Natural killer cell treated with Interleukin-12 subunit alpha and Interleukin-12 subunit beta and Interleukin-15 and Interleukin-18, amount 100 ng/mL, for 72 hours (primary cell): Measurements from ENCODE around the gene TMOD2. TPM values are rescaled to one million over a fixed set of nuclear protein-coding genes. Genes with fewer than 3 reads are reported as not detected.

Source experiments
- ATAC-seq, 2 donors: fragments of 150-1000 bp; cut with Tn5 transposase in 1 of 2; sonication (Bioruptor Pico), chemical (Tn5 transposase) in 1 of 2; 2 replicates each; pipeline ENCODE4 v1.10.0; 2021
- DNase-seq: peaks from one replicate; pipeline ENCODE4 v3.0.0; 2022; ENCODE audit warnings: low spot score
- H3K27ac Mint-ChIP-seq, 2 donors: 1 replicate in 1 of 2; 2 replicates in 1 of 2; pipeline ENCODE4 v1.8.0; 2022; ENCODE audit warnings: mixed read lengths in 2 of 2, mild to moderate bottlenecking in 1 of 2, moderate library complexity in 1 of 2
- H3K27me3 Mint-ChIP-seq, 2 donors: 1 replicate in 1 of 2; 2 replicates in 1 of 2; pipeline ENCODE4 v1.8.0; 2022; ENCODE audit warnings: mixed read lengths in 2 of 2
- H3K36me3 Mint-ChIP-seq: one replicate; pipeline ENCODE4 v1.8.0; 2022; ENCODE audit warnings: mixed read lengths
- H3K4me1 Mint-ChIP-seq, 2 donors: 1 replicate in 1 of 2; 2 replicates in 1 of 2; pipeline ENCODE4 v1.8.0; 2022; ENCODE audit warnings: low read depth in 2 of 2, mixed read lengths in 2 of 2, mild to moderate bottlenecking in 1 of 2
- H3K4me3 Mint-ChIP-seq: one replicate; pipeline ENCODE4 v1.8.0; 2022; ENCODE audit warnings: mixed read lengths
- H3K9me3 Mint-ChIP-seq: 2 replicates; pipeline ENCODE4 v1.8.0; 2022; ENCODE audit warnings: mixed read lengths
- total RNA-seq, 2 donors: library from RNA; stranded (reverse); gene quantifications; one replicate each; pipeline ENCODE4 v1.2.3, GENCODE V29; 2022

TMOD2 gene
- total RNA-seq, 2 donors from 2014 or later, result 2.6 to 7.2 TPM

GRCh38 chr15:51749307-51749706 is 2.1 kb upstream of the TMOD2 start:
- Mint-ChIP-seq H3K27ac (no peak overlapping the region), H3K36me3 (peaks cover 6% of the 10 kb centered on the region), H3K27me3 (peaks cover 56 to 70% of the 10 kb centered on the region in 2 donors), H3K4me1 (peaks cover 8 to 10% of the 10 kb centered on the region in 2 donors), H3K4me3 (no peak overlapping the region), H3K9me3 (no peaks in the 10 kb centered on the region)
- no peak for DNase-seq
- ATAC-seq, result no peak

- Mint-ChIP-seq H3K27me3 (peaks cover 54 to 66% of the 10 kb centered on the region in 2 donors), H3K36me3 (peaks cover 6% of the 10 kb centered on the region), H3K9me3 (no peaks in the 10 kb centered on the region), H3K4me3 (peak overlapping the region; percentile 77), H3K27ac (no peak overlapping the region), H3K4me1 (peaks cover 9 to 10% of the 10 kb centered on the region in 2 donors)
- ATAC-seq (no peak), DNase-seq (no peak)
Measured at GRCh38 chr15:51750186-51750585, 1.2 kb upstream of the TMOD2 start.

- Mint-ChIP-seq H3K4me1 (peaks cover 10 to 17% of the 10 kb centered on the region in 2 donors), H3K4me3 (peak overlapping the region; percentile 77), H3K9me3 (no peaks in the 10 kb centered on the region), H3K27me3 (peaks cover 56 to 64% of the 10 kb centered on the region in 2 donors), H3K36me3 (peaks cover 6% of the 10 kb centered on the region), H3K27ac (no peak overlapping the region)
- peak; percentile 62 for DNase-seq
- ATAC-seq, result peak; percentile 69 to 70
Measured at GRCh38 chr15:51751697-51752683, 593 bp downstream of the TMOD2 start.

GRCh38 chr15:51752888-51753287 is 1.5 kb downstream of the TMOD2 start:
- peaks cover 6% of the 10 kb centered on the region for H3K36me3 Mint-ChIP-seq
- H3K4me1 Mint-ChIP-seq, result peaks cover 10 to 17% of the 10 kb centered on the region in 2 donors
- H3K27ac Mint-ChIP-seq, result no peak overlapping the region
- no peaks in the 10 kb centered on the region for H3K9me3 Mint-ChIP-seq
- peak overlapping the region; percentile 76 for H3K4me3 Mint-ChIP-seq
- DNase-seq (no peak), ATAC-seq (no peak)
- H3K27me3 Mint-ChIP-seq, result peaks cover 53 to 58% of the 10 kb centered on the region in 2 donors

GRCh38 chr15:51754267-51754666 is 2.9 kb downstream of the TMOD2 start:
- DNase-seq (no peak), ATAC-seq (no peak)
- Mint-ChIP-seq H3K9me3 (no peaks in the 10 kb centered on the region), H3K27me3 (peaks cover 59 to 63% of the 10 kb centered on the region in 2 donors), H3K4me1 (peaks cover 10 to 17% of the 10 kb centered on the region in 2 donors), H3K27ac (no peak overlapping the region), H3K36me3 (peaks cover 6% of the 10 kb centered on the region), H3K4me3 (no peak overlapping the region)

GRCh38 chr15:51755790-51756189 is 4.4 kb downstream of the TMOD2 start:
- H3K4me1 Mint-ChIP-seq, result peaks cover 10 to 17% of the 10 kb centered on the region in 2 donors
- peaks cover 44 to 47% of the 10 kb centered on the region in 2 donors for H3K27me3 Mint-ChIP-seq
- no peak for DNase-seq
- no peaks in the 10 kb centered on the region for H3K9me3 Mint-ChIP-seq
- peaks cover 6% of the 10 kb centered on the region for H3K36me3 Mint-ChIP-seq
- no peak for ATAC-seq
- H3K4me3 Mint-ChIP-seq, result no peak overlapping the region
- no peak overlapping the region for H3K27ac Mint-ChIP-seq

GRCh38 chr15:51756482-51756881 is 5.1 kb downstream of the TMOD2 start:
- DNase-seq (no peak), ATAC-seq (no peak)
- no peaks in the 10 kb centered on the region for H3K9me3 Mint-ChIP-seq
- H3K27ac Mint-ChIP-seq, result no peak overlapping the region
- peaks cover 6% of the 10 kb centered on the region for H3K36me3 Mint-ChIP-seq
- peaks cover 6 to 17% of the 10 kb centered on the region in 2 donors for H3K4me1 Mint-ChIP-seq
- peaks cover 40 to 47% of the 10 kb centered on the region in 2 donors for H3K27me3 Mint-ChIP-seq
- H3K4me3 Mint-ChIP-seq, result no peak overlapping the region

GRCh38 chr15:51757450-51757849 is 6.1 kb downstream of the TMOD2 start:
- H3K4me1 Mint-ChIP-seq, result peaks cover 2 to 17% of the 10 kb centered on the region in 2 donors
- no peaks in the 10 kb centered on the region for H3K9me3 Mint-ChIP-seq
- ATAC-seq (no peak), DNase-seq (no peak)
- H3K36me3 Mint-ChIP-seq, result peaks cover 6% of the 10 kb centered on the region
- peaks cover 37 to 43% of the 10 kb centered on the region in 2 donors for H3K27me3 Mint-ChIP-seq
- no peak overlapping the region for H3K4me3 Mint-ChIP-seq
- H3K27ac Mint-ChIP-seq, result no peak overlapping the region

GRCh38 chr15:51758645-51759044 is 7.2 kb downstream of the TMOD2 start:
- H3K27ac Mint-ChIP-seq, result no peak overlapping the region
- no peak overlapping the region for H3K4me3 Mint-ChIP-seq
- H3K36me3 Mint-ChIP-seq, result no peaks in the 10 kb centered on the region
- peaks cover 0 to 9% of the 10 kb centered on the region in 2 donors for H3K4me1 Mint-ChIP-seq
- H3K9me3 Mint-ChIP-seq, result no peaks in the 10 kb centered on the region
- no peak for DNase-seq
- peaks cover 27 to 31% of the 10 kb centered on the region in 2 donors for H3K27me3 Mint-ChIP-seq
- no peak for ATAC-seq

- no peak for DNase-seq
- Mint-ChIP-seq H3K4me1 (peaks cover 0 to 9% of the 10 kb centered on the region in 2 donors), H3K9me3 (no peaks in the 10 kb centered on the region), H3K36me3 (no peaks in the 10 kb centered on the region), H3K27ac (no peak overlapping the region), H3K27me3 (peaks cover 21 to 23% of the 10 kb centered on the region in 2 donors), H3K4me3 (no peak overlapping the region)
- ATAC-seq, result peak; percentile 33 to 45
Measured at GRCh38 chr15:51759557-51760070, 8.2 kb downstream of the TMOD2 start.

- ATAC-seq, result no peak
- no peak overlapping the region for H3K27ac Mint-ChIP-seq
- H3K36me3 Mint-ChIP-seq, result no peaks in the 10 kb centered on the region
- no peak for DNase-seq
- no peaks in the 10 kb centered on the region for H3K9me3 Mint-ChIP-seq
- H3K4me3 Mint-ChIP-seq, result no peak overlapping the region
- H3K27me3 Mint-ChIP-seq, result peaks cover 12 to 15% of the 10 kb centered on the region in 2 donors
- peaks cover 0 to 1% of the 10 kb centered on the region in 2 donors for H3K4me1 Mint-ChIP-seq
Measured at GRCh38 chr15:51760805-51761204, 9.4 kb downstream of the TMOD2 start.

GRCh38 chr15:51765751-51766150 is 14.4 kb downstream of the TMOD2 start:
- peaks cover 7% of the 10 kb centered on the region for H3K36me3 Mint-ChIP-seq

GRCh38 chr15:51766341-51766740 is 14.9 kb downstream of the TMOD2 start:
- no peak for DNase-seq
- no peaks in the 10 kb centered on the region for H3K9me3 Mint-ChIP-seq
- H3K4me1 Mint-ChIP-seq, result peaks cover 6 to 8% of the 10 kb centered on the region in 2 donors
- H3K27me3 Mint-ChIP-seq, result no peaks in the 10 kb centered on the region
- no peak overlapping the region for H3K4me3 Mint-ChIP-seq
- H3K36me3 Mint-ChIP-seq, result peaks cover 7% of the 10 kb centered on the region
- no peak for ATAC-seq
- no peak overlapping the region for H3K27ac Mint-ChIP-seq

More at GRCh38 chr15:51765751-51766150, 14.4 kb downstream of the TMOD2 start:
- DNase-seq (no peak), ATAC-seq (no peak)
- Mint-ChIP-seq H3K4me1 (peaks cover 6 to 8% of the 10 kb centered on the region in 2 donors), H3K9me3 (no peaks in the 10 kb centered on the region), H3K4me3 (no peak overlapping the region), H3K27ac (no peak overlapping the region), H3K27me3 (no peaks in the 10 kb centered on the region)

GRCh38 chr15:51768018-51768417 is 16.6 kb downstream of the TMOD2 start:
- peak in 1 of 2 donors; percentile 40 for ATAC-seq
- H3K4me3 Mint-ChIP-seq, result peak overlapping the region; percentile 37

More at GRCh38 chr15:51768018-51768417, 16.6 kb downstream of the TMOD2 start:
- no peak for DNase-seq
- Mint-ChIP-seq H3K9me3 (no peaks in the 10 kb centered on the region), H3K36me3 (peaks cover 7% of the 10 kb centered on the region), H3K27ac (peak overlapping the region; percentile 58 to 66), H3K27me3 (no peaks in the 10 kb centered on the region), H3K4me1 (peaks cover 6 to 8% of the 10 kb centered on the region in 2 donors)
